Ishikawa (cell line): ENCODE data around the gene CHN2.

Experiments used
- EP300 ChIP-seq: IDR thresholded peaks from 2 replicates; pipeline ENCODE4 v1.6.1; 2012; ENCODE audit warnings: borderline replicate concordance
- REST ChIP-seq: IDR thresholded peaks from 2 replicates; pipeline ENCODE4 v1.6.1; 2012; ENCODE audit warnings: low read depth, mild to moderate bottlenecking

GRCh38 chr7:29216128-29216527 is 21.6 kb downstream of the CHN2 start:
- TF ChIP-seq REST: no peak
- no peak for TF ChIP-seq EP300
